IPS-18a (cell line): ENCODE measurements around the gene LRP5.
A peak's percentile ranks its signal among the peaks of the same experiment; 100 is the strongest.

ENCODE experiments used
- H3K27ac ChIP-seq: one replicate; pipeline ENCODE4 v1.5.1; 2013; ENCODE audit warnings: low read length
- H3K27me3 ChIP-seq: one replicate; pipeline ENCODE4 v1.6.1; 2013; ENCODE audit warnings: mild to moderate bottlenecking, low read length; ENCODE audit not compliant: control insufficient read depth, insufficient read depth
- H3K36me3 ChIP-seq: one replicate; pipeline ENCODE4 v1.6.1; 2013; ENCODE audit warnings: low read depth, low read length; ENCODE audit not compliant: control insufficient read depth
- H3K4me1 ChIP-seq: one replicate; pipeline ENCODE4 v1.6.1; 2013; ENCODE audit warnings: low read depth, low read length; ENCODE audit not compliant: control insufficient read depth
- H3K4me3 ChIP-seq: one replicate; pipeline ENCODE4 v1.5.1; 2013; ENCODE audit warnings: low read length
- H3K9ac ChIP-seq: one replicate; pipeline ENCODE4 v1.6.1; 2013; ENCODE audit warnings: mild to moderate bottlenecking, low read length, moderate library complexity
- H3K9me3 ChIP-seq: one replicate; pipeline ENCODE4 v1.6.1; 2013; ENCODE audit warnings: low read depth, low read length; ENCODE audit not compliant: control insufficient read depth

Gene LRP5

GRCh38 chr11:68326334-68327215, 14.2 kb downstream of the LRP5 start:
- no peak overlapping the region for H3K27ac ChIP-seq

GRCh38 chr11:68327586-68328370, 15.4 kb downstream of the LRP5 start:
- H3K27me3 ChIP-seq = no peaks in the 10 kb centered on the region
- H3K9ac ChIP-seq = peak overlapping the region; percentile 60
- H3K9me3 ChIP-seq = no peaks in the 10 kb centered on the region
- peaks cover 61% of the 10 kb centered on the region for H3K4me1 ChIP-seq
- no peaks in the 10 kb centered on the region for H3K36me3 ChIP-seq
- H3K27ac ChIP-seq = peak overlapping the region; percentile 66
- H3K4me3 ChIP-seq = peak overlapping the region; percentile 34

More at GRCh38 chr11:68326334-68327215, 14.2 kb downstream of the LRP5 start:
- H3K36me3 ChIP-seq = no peaks in the 10 kb centered on the region
- no peak overlapping the region for H3K9ac ChIP-seq
- no peaks in the 10 kb centered on the region for H3K9me3 ChIP-seq
- peaks cover 53% of the 10 kb centered on the region for H3K4me1 ChIP-seq
- H3K4me3 ChIP-seq = no peak overlapping the region
- H3K27me3 ChIP-seq = no peaks in the 10 kb centered on the region

GRCh38 chr11:68328374-68329091, 16.1 kb downstream of the LRP5 start:
- Histone ChIP-seq H3K9me3 (no peaks in the 10 kb centered on the region), H3K4me3 (peak overlapping the region; percentile 34), H3K4me1 (peaks cover 61% of the 10 kb centered on the region), H3K36me3 (no peaks in the 10 kb centered on the region), H3K27ac (peak overlapping the region; percentile 66), H3K27me3 (no peaks in the 10 kb centered on the region), H3K9ac (peak overlapping the region; percentile 60)

- Histone ChIP-seq H3K9ac (no peak overlapping the region), H3K27ac (no peak overlapping the region)
Observed at GRCh38 chr11:68329536-68329935, 17.1 kb downstream of the LRP5 start.

GRCh38 chr11:68329978-68330699, 17.7 kb downstream of the LRP5 start:
- H3K4me1 ChIP-seq = peaks cover 59% of the 10 kb centered on the region
- no peak overlapping the region for H3K27ac ChIP-seq
- no peak overlapping the region for H3K9ac ChIP-seq

More at GRCh38 chr11:68329536-68329935, 17.1 kb downstream of the LRP5 start:
- no peaks in the 10 kb centered on the region for H3K9me3 ChIP-seq
- peaks cover 61% of the 10 kb centered on the region for H3K4me1 ChIP-seq
- H3K36me3 ChIP-seq = no peaks in the 10 kb centered on the region
- no peaks in the 10 kb centered on the region for H3K27me3 ChIP-seq
- no peak overlapping the region for H3K4me3 ChIP-seq

GRCh38 chr11:68330700-68331337, 18.4 kb downstream of the LRP5 start:
- no peak overlapping the region for H3K27ac ChIP-seq
- no peak overlapping the region for H3K9ac ChIP-seq

More at GRCh38 chr11:68329978-68330699, 17.7 kb downstream of the LRP5 start:
- H3K36me3 ChIP-seq = no peaks in the 10 kb centered on the region
- H3K4me3 ChIP-seq = no peak overlapping the region
- no peaks in the 10 kb centered on the region for H3K9me3 ChIP-seq
- H3K27me3 ChIP-seq = no peaks in the 10 kb centered on the region

GRCh38 chr11:68331338-68331947, 19.1 kb downstream of the LRP5 start:
- Histone ChIP-seq H3K27ac (no peak overlapping the region), H3K4me3 (no peak overlapping the region), H3K9ac (no peak overlapping the region), H3K4me1 (peaks cover 52% of the 10 kb centered on the region), H3K27me3 (no peaks in the 10 kb centered on the region), H3K9me3 (no peaks in the 10 kb centered on the region), H3K36me3 (no peaks in the 10 kb centered on the region)

More at GRCh38 chr11:68330700-68331337, 18.4 kb downstream of the LRP5 start:
- no peaks in the 10 kb centered on the region for H3K27me3 ChIP-seq
- no peak overlapping the region for H3K4me3 ChIP-seq
- peaks cover 54% of the 10 kb centered on the region for H3K4me1 ChIP-seq
- no peaks in the 10 kb centered on the region for H3K36me3 ChIP-seq
- no peaks in the 10 kb centered on the region for H3K9me3 ChIP-seq

- no peaks in the 10 kb centered on the region for H3K27me3 ChIP-seq
- H3K9me3 ChIP-seq = no peaks in the 10 kb centered on the region
- no peak overlapping the region for H3K9ac ChIP-seq
- no peaks in the 10 kb centered on the region for H3K36me3 ChIP-seq
- H3K4me3 ChIP-seq = no peak overlapping the region
- no peak overlapping the region for H3K27ac ChIP-seq
- H3K4me1 ChIP-seq = peaks cover 50% of the 10 kb centered on the region
Observed at GRCh38 chr11:68332186-68332585, 19.8 kb downstream of the LRP5 start.

- H3K36me3 ChIP-seq = no peaks in the 10 kb centered on the region
- H3K9me3 ChIP-seq = no peaks in the 10 kb centered on the region
- H3K9ac ChIP-seq = no peak overlapping the region
- H3K4me3 ChIP-seq = no peak overlapping the region
- H3K27ac ChIP-seq = no peak overlapping the region
- H3K4me1 ChIP-seq = peaks cover 40% of the 10 kb centered on the region
- H3K27me3 ChIP-seq = no peaks in the 10 kb centered on the region
Observed at GRCh38 chr11:68333173-68333572, 20.8 kb downstream of the LRP5 start.

GRCh38 chr11:68334923-68335322, 22.5 kb downstream of the LRP5 start:
- Histone ChIP-seq H3K36me3 (no peaks in the 10 kb centered on the region), H3K9ac (no peak overlapping the region), H3K27me3 (no peaks in the 10 kb centered on the region), H3K4me1 (peaks cover 24% of the 10 kb centered on the region), H3K4me3 (no peak overlapping the region), H3K9me3 (no peaks in the 10 kb centered on the region), H3K27ac (no peak overlapping the region)
